Hepatocyte (in vitro differentiated cells): ENCODE results near the gene GAL3ST2. TPM values are rescaled to one million over a fixed set of nuclear protein-coding genes. Genes with fewer than 3 reads are reported as not detected.

ENCODE experiments used
- DNase-seq: peaks from one replicate; pipeline ENCODE4 v3.0.0-alpha.2; 2016; ENCODE audit warnings: low spot score
- H2AFZ ChIP-seq: fragments of 200-600 bp; sonication (generic); 2 replicates; pipeline ENCODE4 v1.6.0; 2016; ENCODE audit warnings: antibody characterized with exemption, mild to moderate bottlenecking
- H3K27ac ChIP-seq: fragments of 200-600 bp; sonication (generic); 2 replicates; pipeline ENCODE4 v1.5.1; 2016; ENCODE audit warnings: mild to moderate bottlenecking
- H3K27me3 ChIP-seq: fragments of 200-600 bp; sonication (generic); 2 replicates; pipeline ENCODE4 v1.6.1; 2016
- H3K36me3 ChIP-seq: fragments of 200-600 bp; sonication (generic); replicated peaks from 2 replicates; pipeline ENCODE4 v1.5.1; 2016; ENCODE audit warnings: low read depth; ENCODE audit not compliant: insufficient read depth
- H3K4me1 ChIP-seq: fragments of 200-600 bp; sonication (generic); 2 replicates; pipeline ENCODE4 v1.5.1; 2016; ENCODE audit warnings: mild to moderate bottlenecking, moderate library complexity; ENCODE audit not compliant: insufficient read depth
- H3K4me2 ChIP-seq: fragments of 200-600 bp; sonication (generic); 2 replicates; pipeline ENCODE4 v1.6.0; 2016
- H3K4me3 ChIP-seq: fragments of 200-600 bp; sonication (generic); 2 replicates; pipeline ENCODE4 v1.5.1; 2016; ENCODE audit warnings: mild to moderate bottlenecking
- H3K79me2 ChIP-seq: fragments of 200-600 bp; sonication (generic); 2 replicates; pipeline ENCODE4 v1.6.0; 2017; ENCODE audit warnings: mild to moderate bottlenecking
- H3K9me2 ChIP-seq: fragments of 200-600 bp; sonication (generic); replicated peaks from 2 replicates; pipeline ENCODE4 v1.6.0; 2017; ENCODE audit warnings: mild to moderate bottlenecking; ENCODE audit not compliant: insufficient read depth
- H3K9me3 ChIP-seq: fragments of 200-600 bp; sonication (generic); 2 replicates; pipeline ENCODE4 v1.5.1; 2016; ENCODE audit warnings: low read depth, mild to moderate bottlenecking
- H4K20me1 ChIP-seq: fragments of 200-600 bp; sonication (generic); 2 replicates; pipeline ENCODE4 v1.6.0; 2016; ENCODE audit warnings: mild to moderate bottlenecking; ENCODE audit not compliant: insufficient read depth, poor library complexity, severe bottlenecking
- CTCF ChIP-seq: fragments of 200-600 bp; sonication (generic); IDR thresholded peaks from 2 replicates; pipeline ENCODE4 v1.5.1; 2016; ENCODE audit warnings: antibody characterized with exemption, mild to moderate bottlenecking; ENCODE audit not compliant: poor library complexity
- EZH2 ChIP-seq: fragments of 200-600 bp; sonication (generic); IDR thresholded peaks from 2 replicates; pipeline ENCODE4 v1.6.1; 2016; ENCODE audit warnings: antibody characterized with exemption, mild to moderate bottlenecking, borderline replicate concordance
- EZH2phosphoT487 ChIP-seq: fragments of 200-600 bp; sonication (generic); IDR thresholded peaks from one replicate; pipeline ENCODE4 v1.6.1; 2018; ENCODE audit warnings: antibody characterized with exemption, mild to moderate bottlenecking, low read depth, moderate library complexity; ENCODE audit not compliant: unreplicated experiment, severe bottlenecking
- WGBS: methylation state at CpG from one replicate; pipeline ENCODE4 v1.1.6; 2016; ENCODE audit warnings: low lambda C conversion rate; ENCODE audit errors: missing lambda C conversion rate; 5-methylcytosine and 5-hydroxymethylcytosine counted together
- polyA plus RNA-seq: library from polyadenylated mRNA; unstranded; fragments of >200 nt; fragmentation: Nextera tagmentation; extraction: Ambion mirVana; gene quantifications from 2 replicates; pipeline ENCODE4 v1.2.1, GENCODE V29; 2016
- total RNA-seq: library from RNA; depleted of rRNA; stranded (reverse); fragments of >200 nt; gene quantifications from 2 replicates; pipeline ENCODE4 v1.2.3, GENCODE V29; 2014

The GAL3ST2 gene
- total and polyA plus RNA-seq, 2 experiments from 2014 or later: 0.53 TPM; not detected in 1

GRCh38 chr2:241836292-241836691 lies 59.7 kb downstream of the GAL3ST2 start:
- Histone ChIP-seq H3K36me3 (no peaks in the 10 kb centered on the region), H4K20me1 (no peaks in the 10 kb centered on the region), H3K9me3 (no peaks in the 10 kb centered on the region), H2AFZ (no peak overlapping the region), H3K9me2 (no peaks in the 10 kb centered on the region), H3K4me1 (no peaks in the 10 kb centered on the region), H3K4me2 (no peak overlapping the region), H3K27ac (no peak overlapping the region), H3K27me3 (peaks cover 6% of the 10 kb centered on the region), H3K79me2 (no peaks in the 10 kb centered on the region), H3K4me3 (no peak overlapping the region)
- WGBS: 80% methylated on average over 6 of the region's 6 CpGs
- TF ChIP-seq EZH2: no peak
- no peak for TF ChIP-seq CTCF
- no peak for TF ChIP-seq EZH2phosphoT487
- DNase-seq: no peak

- no peak overlapping the region for H3K27ac ChIP-seq
- no peaks in the 10 kb centered on the region for H4K20me1 ChIP-seq
- 66% methylated on average over 13 of the region's 13 CpGs for WGBS
- TF ChIP-seq EZH2phosphoT487: no peak
- no peak for TF ChIP-seq CTCF
- TF ChIP-seq EZH2: no peak
- no peaks in the 10 kb centered on the region for H3K9me3 ChIP-seq
- H3K9me2 ChIP-seq: no peaks in the 10 kb centered on the region
- H3K4me1 ChIP-seq: no peaks in the 10 kb centered on the region
- no peak overlapping the region for H2AFZ ChIP-seq
- H3K27me3 ChIP-seq: peaks cover 6% of the 10 kb centered on the region
- no peak overlapping the region for H3K4me3 ChIP-seq
- H3K79me2 ChIP-seq: no peaks in the 10 kb centered on the region
- no peak overlapping the region for H3K4me2 ChIP-seq
- DNase-seq: no peak
- H3K36me3 ChIP-seq: no peaks in the 10 kb centered on the region
These were observed 60.8 kb downstream of the GAL3ST2 start for GRCh38 chr2:241837197-241837965.

GRCh38 chr2:241841181-241842066 lies 64.8 kb downstream of the GAL3ST2 start:
- WGBS: 90% methylated on average over 28 of the region's 28 CpGs
- no peaks in the 10 kb centered on the region for H3K9me2 ChIP-seq
- H3K79me2 ChIP-seq: no peaks in the 10 kb centered on the region
- no peak for DNase-seq
- TF ChIP-seq EZH2 (no peak), EZH2phosphoT487 (no peak), CTCF (no peak)
- H4K20me1 ChIP-seq: no peaks in the 10 kb centered on the region
- H3K36me3 ChIP-seq: no peaks in the 10 kb centered on the region
- no peak overlapping the region for H3K4me2 ChIP-seq
- no peak overlapping the region for H3K4me3 ChIP-seq
- H3K9me3 ChIP-seq: no peaks in the 10 kb centered on the region
- H3K27ac ChIP-seq: no peak overlapping the region
- H2AFZ ChIP-seq: no peak overlapping the region
- no peaks in the 10 kb centered on the region for H3K4me1 ChIP-seq
- peaks cover 11% of the 10 kb centered on the region for H3K27me3 ChIP-seq
